HPDE6-E6E7 (cell line): ENCODE results near the gene C5orf24.
A peak's percentile ranks its signal among the peaks of the same experiment; 100 is the strongest.
"Not testable (repeated sequence)": the region's sequence is repeated elsewhere in the genome, so short reads cannot be mapped to it uniquely, and the experiment has no call there.

ENCODE experiments used
- DNase-seq: peaks from one replicate; pipeline ENCODE4 v3.0.0; 2011; ENCODE audit warnings: missing footprints; ENCODE audit errors: extremely low spot score

Gene C5orf24

DNA sequence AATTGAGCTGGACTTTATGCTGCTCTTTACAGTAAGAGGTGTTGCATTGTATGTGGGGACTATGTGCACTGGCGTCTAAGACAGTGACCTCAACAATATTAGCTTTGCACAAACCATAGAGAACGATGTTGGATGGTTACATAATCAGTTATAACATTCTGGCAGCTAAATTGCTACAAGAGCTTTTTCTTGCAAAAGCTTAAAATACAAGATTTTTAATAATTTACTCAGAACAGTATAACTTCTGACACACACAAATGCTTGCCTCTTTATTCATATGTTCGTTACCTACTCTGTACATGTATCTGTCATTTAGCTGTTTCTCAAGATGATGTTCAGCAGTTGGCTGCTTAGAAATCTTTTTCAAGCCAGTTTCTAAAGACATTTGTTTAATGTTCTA is 11.6 kb downstream of the C5orf24 start:
- no peak for DNase-seq

DNA sequence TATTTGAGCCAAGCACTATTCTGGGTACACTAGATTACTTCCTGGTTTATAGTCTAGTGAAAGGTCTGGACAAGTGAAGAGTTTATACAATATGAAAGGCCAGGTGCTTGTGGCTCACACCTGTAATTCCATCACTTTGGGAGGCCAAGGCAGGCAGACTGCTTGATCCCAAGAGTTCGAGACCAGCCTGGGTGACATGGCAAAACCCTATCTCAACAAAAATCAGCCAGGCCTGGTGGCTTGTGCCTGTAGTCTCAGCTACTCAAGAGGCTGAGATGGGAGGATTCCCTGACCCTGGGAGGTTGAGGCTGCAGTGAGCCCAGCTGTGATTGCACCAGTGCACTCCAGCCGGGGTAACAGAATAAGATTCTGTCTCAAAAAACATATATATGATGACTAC is 18.9 kb downstream of the C5orf24 start:
- no peak for DNase-seq

DNA sequence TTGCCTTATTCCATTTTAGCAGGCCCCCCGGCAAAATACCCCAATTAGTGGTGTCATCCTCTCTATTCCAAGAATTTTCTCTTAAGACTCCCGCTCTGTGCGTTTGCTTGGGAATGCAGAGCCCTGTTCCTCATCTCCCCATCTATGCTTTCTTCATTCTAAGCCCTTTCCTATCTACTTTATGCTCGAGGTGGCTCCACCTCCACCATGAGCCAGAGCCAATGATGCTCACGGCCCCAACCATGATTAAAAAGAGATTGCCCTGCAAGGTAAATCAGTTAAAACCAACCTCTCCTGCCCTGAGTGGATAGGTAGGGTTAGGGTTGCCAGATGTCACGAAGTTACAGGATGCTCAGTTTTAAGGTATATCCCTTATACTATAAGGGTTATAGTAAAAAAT is 27.7 kb downstream of the C5orf24 start:
- no peak for DNase-seq

DNA sequence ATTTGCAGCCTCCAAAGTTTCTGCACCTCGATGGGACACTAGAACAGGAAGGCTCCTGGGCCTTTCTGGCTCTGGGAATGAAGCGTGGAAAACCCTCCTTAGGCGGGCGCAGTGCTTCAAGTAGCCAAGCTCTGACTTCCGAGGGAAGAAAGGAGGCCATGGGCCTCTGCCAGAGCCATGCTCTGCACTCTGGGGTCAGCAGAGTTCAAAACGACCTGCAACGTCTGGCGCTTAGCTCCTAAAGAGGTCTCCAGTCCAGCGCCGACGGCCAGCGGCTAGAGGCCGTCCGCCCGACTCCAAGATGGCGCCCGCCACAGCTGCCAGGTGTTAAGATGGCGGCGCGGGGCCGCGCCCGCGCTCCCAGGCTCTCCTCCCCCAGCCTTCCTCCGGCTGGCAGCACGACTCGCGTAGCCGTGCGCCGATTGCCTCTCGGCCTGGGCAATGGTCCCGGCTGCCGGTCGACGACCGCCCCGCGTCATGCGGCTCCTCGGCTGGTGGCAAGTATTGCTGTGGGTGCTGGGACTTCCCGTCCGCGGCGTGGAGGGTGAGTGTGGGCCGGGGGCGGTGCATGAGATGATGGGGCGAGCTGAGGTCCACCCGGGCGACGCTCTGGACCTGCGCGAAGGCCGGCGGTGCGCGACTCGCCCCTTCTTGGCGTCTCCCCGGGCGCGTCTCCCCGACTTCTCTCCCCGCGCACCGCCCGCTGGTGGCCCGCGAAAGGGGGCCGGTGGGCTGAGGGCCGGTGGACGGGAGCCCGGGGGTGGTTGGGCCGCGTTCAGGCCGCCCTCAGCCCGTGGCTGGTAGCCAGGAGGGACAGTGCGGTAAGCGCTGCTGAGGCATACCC is 28.4 kb downstream of the C5orf24 start, which contains the start of gene TXNDC15:
Gene TXNDC15, plus strand, starts transcription at position 385 of the 844 bp plus-strand sequence. Its CDS starts 57 bp downstream, at position 442.
- peak; percentile 77 for DNase-seq

DNA sequence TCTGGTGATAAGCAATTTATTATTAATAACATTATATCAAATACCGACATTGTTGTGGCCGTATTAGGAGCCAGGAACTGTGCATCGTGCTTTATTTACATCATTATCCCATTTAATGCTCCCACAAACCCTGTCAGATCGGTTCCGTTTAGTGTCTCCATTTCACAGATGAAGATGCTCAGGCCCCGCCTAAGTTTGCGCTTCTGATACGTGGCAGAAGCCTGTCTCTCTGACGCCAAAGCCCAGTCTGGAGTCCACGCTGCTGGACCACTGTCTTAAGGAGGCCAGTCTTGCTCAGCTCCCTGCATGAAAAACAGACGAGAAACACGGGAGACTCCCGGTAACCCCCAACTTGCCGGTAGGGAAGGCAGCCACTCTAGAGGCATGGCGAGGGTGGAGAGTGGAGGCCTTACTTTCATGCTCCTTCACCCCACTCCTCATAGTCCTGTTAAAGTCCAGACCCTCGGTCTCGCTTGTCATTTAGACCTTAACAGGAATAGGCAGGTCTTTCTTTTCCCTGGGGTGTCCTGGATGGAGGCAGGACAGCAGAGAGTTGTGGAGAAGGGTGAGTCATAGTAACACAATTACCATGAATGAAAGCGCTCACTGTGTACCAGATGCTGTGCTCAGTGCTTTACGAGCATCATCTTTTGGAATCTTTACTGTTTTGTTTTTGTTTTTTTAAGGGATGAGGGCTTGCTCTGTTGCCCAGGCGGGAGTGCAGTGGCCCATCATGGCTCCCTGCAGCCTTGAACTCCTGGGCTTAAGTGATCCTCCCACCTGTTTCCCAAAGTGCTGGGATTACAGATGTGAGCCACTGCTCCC is 29.3 kb downstream of the C5orf24 start:
- peak; percentile 66 for DNase-seq

DNA sequence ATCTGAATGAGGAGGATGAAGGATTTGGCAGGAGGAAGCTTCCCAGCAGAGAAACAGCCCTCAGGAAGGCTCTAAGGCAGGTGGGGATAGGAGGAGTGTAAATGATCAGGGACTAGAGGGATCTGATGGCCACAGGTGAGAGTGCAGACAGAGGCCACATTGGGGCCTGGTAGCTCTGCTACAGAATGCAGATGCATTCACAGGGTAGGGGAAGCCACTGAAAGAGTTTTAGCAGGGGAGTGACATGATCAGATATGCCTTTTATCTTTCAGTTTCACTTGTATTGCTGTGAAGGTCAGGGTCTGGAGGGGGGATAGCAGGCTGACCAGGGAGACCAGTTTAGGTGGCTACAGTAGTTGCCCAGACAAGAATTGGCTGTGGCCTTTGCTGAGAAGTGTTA is 31.4 kb downstream of the C5orf24 start:
- DNase-seq = no peak

- no peak for DNase-seq
These were observed 32.6 kb downstream of the C5orf24 start for GRCh38 chr5:134878403-134878802.

- DNase-seq = no peak
These were observed 33.7 kb downstream of the C5orf24 start for GRCh38 chr5:134879456-134879855.

GRCh38 chr5:134880937-134881336 is 35.2 kb downstream of the C5orf24 start:
- DNase-seq = not testable (repeated sequence)

- DNase-seq = not testable (repeated sequence)
These were observed 35.9 kb downstream of the C5orf24 start for GRCh38 chr5:134881711-134882110.

- DNase-seq = no peak
These were observed 41.9 kb downstream of the C5orf24 start for GRCh38 chr5:134887593-134888159.

DNA sequence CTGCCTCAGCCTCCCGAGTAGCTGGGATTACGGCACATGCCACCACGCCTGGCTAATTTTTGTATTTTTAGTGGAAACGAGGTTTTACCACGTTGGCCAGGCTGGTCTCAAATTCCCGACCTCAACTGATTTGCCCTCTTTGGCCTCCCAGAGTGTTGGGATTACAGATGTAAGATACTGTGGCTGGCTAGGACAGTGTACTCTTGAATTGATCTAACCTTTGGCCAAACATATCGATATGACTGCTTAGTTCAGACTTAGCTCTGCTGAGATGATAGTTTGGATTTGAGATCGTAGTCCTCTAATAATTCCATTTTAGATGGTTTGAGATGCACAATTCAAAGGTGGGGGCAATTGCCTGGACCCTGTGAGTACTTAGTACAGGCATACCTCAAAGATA is 43.6 kb downstream of the C5orf24 start:
- DNase-seq = no peak

- DNase-seq = no peak
These were observed 45.7 kb downstream of the C5orf24 start for GRCh38 chr5:134891473-134891872.

DNA sequence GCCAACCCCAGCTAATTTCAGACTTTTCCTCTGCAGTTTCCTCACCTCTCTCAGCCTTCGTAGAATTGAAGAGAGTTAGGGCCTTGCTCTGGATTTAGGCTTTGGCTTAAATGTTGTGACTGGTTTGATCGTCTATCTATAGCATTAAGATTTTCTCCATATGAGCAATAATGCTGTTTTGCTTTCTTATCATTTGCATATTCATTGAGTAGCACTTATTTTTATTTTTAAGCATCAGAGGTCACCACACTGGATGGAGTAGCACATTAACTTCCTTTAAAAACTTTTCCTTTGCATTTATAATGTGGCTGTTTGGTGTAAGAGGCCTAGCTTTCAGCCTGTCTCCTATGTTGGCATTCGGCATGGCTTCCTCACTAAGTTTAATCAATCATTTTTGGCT is 46.5 kb downstream of the C5orf24 start:
- no peak for DNase-seq

- DNase-seq = no peak
These were observed 47.2 kb downstream of the C5orf24 start for GRCh38 chr5:134892926-134893325.

- no peak for DNase-seq
These were observed 48.2 kb downstream of the C5orf24 start for GRCh38 chr5:134893748-134894505.

DNA sequence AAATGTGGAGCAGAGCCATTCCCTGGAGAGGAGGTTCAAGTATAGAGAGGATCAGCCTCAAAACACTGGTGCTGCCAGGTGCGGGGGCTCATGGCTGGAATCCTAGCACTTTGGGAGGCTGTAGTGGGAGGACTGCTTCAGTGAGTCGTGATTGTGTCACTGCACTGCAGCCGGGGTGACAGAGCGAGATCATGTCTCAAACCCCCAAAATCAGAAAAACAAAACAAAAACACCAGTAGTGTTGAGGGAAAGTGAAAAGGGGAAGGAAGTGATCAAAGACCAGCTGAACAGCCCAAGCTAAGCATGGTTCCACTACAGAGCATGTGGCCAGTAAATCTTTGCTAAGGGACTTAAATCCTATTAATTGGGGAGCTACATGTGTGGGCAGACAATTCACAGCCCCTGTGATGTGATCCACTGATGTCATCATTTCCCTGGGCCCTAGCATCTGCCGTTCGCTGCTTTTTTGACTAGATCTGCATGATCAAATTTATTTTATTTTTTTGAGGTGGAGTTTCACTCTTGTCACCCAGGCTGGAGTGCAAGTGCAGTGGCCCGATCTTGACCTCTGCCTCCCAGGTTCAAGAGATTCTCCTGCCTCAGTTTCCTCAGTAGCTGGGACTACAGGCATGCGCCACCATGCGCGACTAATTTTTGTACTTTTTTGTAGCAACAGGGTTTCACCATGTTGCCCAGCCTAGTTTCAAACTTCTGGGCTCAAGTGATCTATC is 56.5 kb downstream of the C5orf24 start:
- DNase-seq = no peak

DNA sequence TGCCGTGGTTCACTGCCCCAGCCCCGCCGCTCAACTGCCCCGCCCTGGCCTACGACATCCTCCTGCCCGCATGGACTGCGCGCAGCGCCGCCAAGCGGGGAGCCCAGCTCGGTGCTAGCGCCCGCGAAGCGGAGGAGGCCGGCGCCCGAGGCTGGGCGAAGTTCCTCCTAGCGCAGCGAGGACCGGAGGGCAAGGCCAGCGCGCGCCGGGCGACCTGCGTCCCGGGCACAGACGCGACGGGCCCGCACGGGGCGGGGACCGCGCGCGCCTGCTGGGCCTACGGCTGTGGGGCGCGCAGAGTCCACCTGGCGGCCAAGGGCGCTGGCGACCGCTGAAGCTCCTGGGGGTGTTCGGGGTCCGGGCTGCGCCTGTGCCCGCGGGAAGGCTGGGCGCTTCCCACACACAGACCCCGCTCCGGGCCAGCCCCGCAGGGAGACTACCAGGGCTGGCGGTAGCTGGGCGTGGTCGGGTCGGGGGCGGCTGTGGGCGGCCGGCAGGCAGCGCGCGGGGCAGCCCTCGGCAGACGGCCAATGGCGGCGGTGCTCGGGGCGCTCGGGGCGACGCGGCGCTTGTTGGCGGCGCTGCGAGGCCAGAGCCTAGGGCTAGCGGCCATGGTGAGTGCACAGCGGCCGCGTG is 59.0 kb downstream of the C5orf24 start, which contains the start of gene PCBD2:
Gene PCBD2, plus strand, starts transcription at position 522 of the 636 bp plus-strand sequence. Its CDS starts 9 bp downstream, at position 531.
- DNase-seq = peak; percentile 89

GRCh38 chr5:134905246-134905996 is 59.7 kb downstream of the C5orf24 start:
- peak; percentile 26 for DNase-seq

GRCh38 chr5:134906811-134907210 is 61.0 kb downstream of the C5orf24 start:
- DNase-seq = no peak
